HG02571 (cell line): ENCODE data around the gene PAXIP1.
A peak's percentile ranks its signal among the peaks of the same experiment; 100 is the strongest.

ENCODE experiments used
- ATAC-seq: cut with Tn5 transposase; IDR thresholded peaks from one replicate; pipeline ENCODE4 v1.9.1; 2021; ENCODE audit warnings: mild to moderate bottlenecking, moderate library complexity; ENCODE audit not compliant: unreplicated experiment

PAXIP1 gene

GRCh38 chr7:154913638-154914307 is 89.2 kb downstream of the PAXIP1 start:
- ATAC-seq = peak; percentile 98

- no peak for ATAC-seq
These were observed 89.9 kb downstream of the PAXIP1 start for GRCh38 chr7:154912871-154913637.

- ATAC-seq = no peak
These were observed 91.0 kb downstream of the PAXIP1 start for GRCh38 chr7:154911862-154912455.

- no peak for ATAC-seq
These were observed 91.5 kb downstream of the PAXIP1 start for GRCh38 chr7:154911411-154911810.

GRCh38 chr7:154910977-154911376 is 91.9 kb downstream of the PAXIP1 start:
- no peak for ATAC-seq

GRCh38 chr7:154910125-154910524 is 92.8 kb downstream of the PAXIP1 start:
- ATAC-seq = no peak

GRCh38 chr7:154909241-154910105 is 93.5 kb downstream of the PAXIP1 start:
- ATAC-seq = no peak

- ATAC-seq = no peak
These were observed 95.0 kb downstream of the PAXIP1 start for GRCh38 chr7:154907651-154908620.

GRCh38 chr7:154906736-154907355 is 96.1 kb downstream of the PAXIP1 start:
- no peak for ATAC-seq

GRCh38 chr7:154906201-154906600 is 96.7 kb downstream of the PAXIP1 start:
- ATAC-seq = no peak

GRCh38 chr7:154905615-154906014 is 97.3 kb downstream of the PAXIP1 start:
- no peak for ATAC-seq

- no peak for ATAC-seq
These were observed 97.8 kb downstream of the PAXIP1 start for GRCh38 chr7:154905146-154905545.

- no peak for ATAC-seq
These were observed 99.7 kb downstream of the PAXIP1 start for GRCh38 chr7:154903083-154903731.

GRCh38 chr7:154902600-154903082 is 100.3 kb downstream of the PAXIP1 start:
- no peak for ATAC-seq

GRCh38 chr7:154899862-154900261 is 103.1 kb downstream of the PAXIP1 start:
- no peak for ATAC-seq

GRCh38 chr7:154898973-154899855 is 103.7 kb downstream of the PAXIP1 start:
- ATAC-seq = no peak

- no peak for ATAC-seq
These were observed 106.8 kb downstream of the PAXIP1 start for GRCh38 chr7:154896076-154896475.
